Gastrocnemius medialis (tissue), 4 donors: ENCODE measurements around the gene SLC39A3.

Experiments used
- POLR2A ChIP-seq, 2 donors: fragments of 450-650 bp; IDR thresholded peaks; one replicate each; pipeline ENCODE4 v1.6.1; 2017; ENCODE audit warnings: antibody characterized with exemption in 2 of 2, mild to moderate bottlenecking in 2 of 2, moderate library complexity in 2 of 2
- TF ChIP-seq, protein P1 (sequence below), 5 experiments: fragments of 450-650 bp in 3 of 5; fragments of 200-600 bp in 2 of 5; sonication (generic) in 2 of 5; IDR thresholded peaks in 4 of 5; conservative IDR thresholded peaks in 1 of 5; 1 replicate in 4 of 5; 2 replicates in 1 of 5; pipeline ENCODE4 v1.5.1; 2016 to 2019; ENCODE audit warnings: antibody characterized with exemption in 5 of 5, mild to moderate bottlenecking in 3 of 5, moderate library complexity in 3 of 5

DNA sequence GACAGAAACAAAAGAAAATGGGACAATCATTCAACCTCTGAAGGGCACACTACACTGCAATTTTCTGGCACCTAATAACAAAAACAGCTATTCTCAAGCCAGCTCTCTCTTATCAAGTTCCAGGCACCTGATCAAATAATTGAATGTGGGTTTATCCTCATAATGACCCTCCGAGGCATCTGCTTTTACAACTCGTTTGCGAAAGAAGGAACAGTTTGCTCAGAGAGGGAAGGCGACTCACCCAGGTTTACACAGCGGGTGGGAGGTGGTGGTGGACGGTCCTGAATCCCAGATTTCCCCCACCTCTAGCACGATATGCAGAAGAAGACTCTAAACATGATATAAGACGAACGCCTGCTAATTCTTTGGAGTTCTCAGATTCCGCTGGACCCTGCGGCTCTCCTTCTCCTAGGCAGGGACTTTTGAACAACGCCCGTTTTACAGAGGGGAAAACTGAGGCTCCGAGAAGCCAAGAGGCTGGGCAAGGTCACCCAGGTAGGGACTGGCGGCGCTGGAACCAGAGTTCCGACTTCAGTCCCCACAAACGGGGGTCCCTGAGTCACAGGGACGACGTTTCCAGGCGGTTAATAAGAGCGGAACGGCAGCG lies 42.6 kb upstream of the SLC39A3 start:
- TF ChIP-seq, protein P1, sequence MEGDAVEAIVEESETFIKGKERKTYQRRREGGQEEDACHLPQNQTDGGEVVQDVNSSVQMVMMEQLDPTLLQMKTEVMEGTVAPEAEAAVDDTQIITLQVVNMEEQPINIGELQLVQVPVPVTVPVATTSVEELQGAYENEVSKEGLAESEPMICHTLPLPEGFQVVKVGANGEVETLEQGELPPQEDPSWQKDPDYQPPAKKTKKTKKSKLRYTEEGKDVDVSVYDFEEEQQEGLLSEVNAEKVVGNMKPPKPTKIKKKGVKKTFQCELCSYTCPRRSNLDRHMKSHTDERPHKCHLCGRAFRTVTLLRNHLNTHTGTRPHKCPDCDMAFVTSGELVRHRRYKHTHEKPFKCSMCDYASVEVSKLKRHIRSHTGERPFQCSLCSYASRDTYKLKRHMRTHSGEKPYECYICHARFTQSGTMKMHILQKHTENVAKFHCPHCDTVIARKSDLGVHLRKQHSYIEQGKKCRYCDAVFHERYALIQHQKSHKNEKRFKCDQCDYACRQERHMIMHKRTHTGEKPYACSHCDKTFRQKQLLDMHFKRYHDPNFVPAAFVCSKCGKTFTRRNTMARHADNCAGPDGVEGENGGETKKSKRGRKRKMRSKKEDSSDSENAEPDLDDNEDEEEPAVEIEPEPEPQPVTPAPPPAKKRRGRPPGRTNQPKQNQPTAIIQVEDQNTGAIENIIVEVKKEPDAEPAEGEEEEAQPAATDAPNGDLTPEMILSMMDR (IDR thresholded peaks at IDR 0.05 in 4 of 5, conservative IDR thresholded peaks at IDR 0.05 in 1 of 5): no peak
- TF ChIP-seq POLR2A (IDR thresholded peaks at IDR 0.05): no peak
